Loucy (cell line): ENCODE measurements around the gene PCCA.

Source experiments
- EZH2phosphoT487 ChIP-seq: fragments of 200-600 bp; IDR thresholded peaks from 2 replicates; pipeline ENCODE4 v1.6.1; 2018; ENCODE audit warnings: antibody characterized with exemption, mild to moderate bottlenecking, moderate library complexity, borderline replicate concordance
- TF ChIP-seq, protein P1 (sequence below): fragments of 200-600 bp; sonication (generic); conservative IDR thresholded peaks from 2 replicates; pipeline ENCODE4 v1.5.1; 2014; ENCODE audit warnings: mild to moderate bottlenecking, antibody characterized with exemption, low read length

DNA sequence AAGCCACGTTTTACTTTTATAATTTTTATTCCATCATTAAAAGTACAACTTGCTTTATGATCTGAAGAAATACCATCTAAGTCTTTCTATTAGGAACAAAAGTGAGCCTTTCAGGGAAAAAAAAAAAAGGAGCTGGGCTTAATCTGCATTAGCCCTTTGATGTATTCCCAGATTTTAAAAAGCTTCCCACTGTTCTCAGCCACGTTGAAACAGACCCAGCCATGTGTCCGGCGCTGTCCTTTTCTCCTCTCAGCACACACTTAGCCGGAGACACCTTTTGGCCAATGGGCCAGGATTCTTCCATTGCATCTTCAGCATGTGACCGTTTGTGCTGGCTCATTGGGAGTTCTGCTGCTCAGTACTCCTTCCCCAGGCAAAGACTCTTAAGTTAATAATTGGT, 394.2 kb downstream of the PCCA start:
- TF ChIP-seq, protein P1, sequence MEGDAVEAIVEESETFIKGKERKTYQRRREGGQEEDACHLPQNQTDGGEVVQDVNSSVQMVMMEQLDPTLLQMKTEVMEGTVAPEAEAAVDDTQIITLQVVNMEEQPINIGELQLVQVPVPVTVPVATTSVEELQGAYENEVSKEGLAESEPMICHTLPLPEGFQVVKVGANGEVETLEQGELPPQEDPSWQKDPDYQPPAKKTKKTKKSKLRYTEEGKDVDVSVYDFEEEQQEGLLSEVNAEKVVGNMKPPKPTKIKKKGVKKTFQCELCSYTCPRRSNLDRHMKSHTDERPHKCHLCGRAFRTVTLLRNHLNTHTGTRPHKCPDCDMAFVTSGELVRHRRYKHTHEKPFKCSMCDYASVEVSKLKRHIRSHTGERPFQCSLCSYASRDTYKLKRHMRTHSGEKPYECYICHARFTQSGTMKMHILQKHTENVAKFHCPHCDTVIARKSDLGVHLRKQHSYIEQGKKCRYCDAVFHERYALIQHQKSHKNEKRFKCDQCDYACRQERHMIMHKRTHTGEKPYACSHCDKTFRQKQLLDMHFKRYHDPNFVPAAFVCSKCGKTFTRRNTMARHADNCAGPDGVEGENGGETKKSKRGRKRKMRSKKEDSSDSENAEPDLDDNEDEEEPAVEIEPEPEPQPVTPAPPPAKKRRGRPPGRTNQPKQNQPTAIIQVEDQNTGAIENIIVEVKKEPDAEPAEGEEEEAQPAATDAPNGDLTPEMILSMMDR, result no peak
- TF ChIP-seq EZH2phosphoT487, result no peak
